GM18870 (cell line): ENCODE results near the gene FAF1.
"Not testable (repeated sequence)": the region's sequence is repeated elsewhere in the genome, so short reads cannot be mapped to it uniquely, and the experiment has no call there.

Source experiments
- ATAC-seq: cut with Tn5 transposase; IDR thresholded peaks from one replicate; pipeline ENCODE4 v1.9.1; 2021; ENCODE audit warnings: moderate library complexity; ENCODE audit not compliant: unreplicated experiment

FAF1 gene

DNA sequence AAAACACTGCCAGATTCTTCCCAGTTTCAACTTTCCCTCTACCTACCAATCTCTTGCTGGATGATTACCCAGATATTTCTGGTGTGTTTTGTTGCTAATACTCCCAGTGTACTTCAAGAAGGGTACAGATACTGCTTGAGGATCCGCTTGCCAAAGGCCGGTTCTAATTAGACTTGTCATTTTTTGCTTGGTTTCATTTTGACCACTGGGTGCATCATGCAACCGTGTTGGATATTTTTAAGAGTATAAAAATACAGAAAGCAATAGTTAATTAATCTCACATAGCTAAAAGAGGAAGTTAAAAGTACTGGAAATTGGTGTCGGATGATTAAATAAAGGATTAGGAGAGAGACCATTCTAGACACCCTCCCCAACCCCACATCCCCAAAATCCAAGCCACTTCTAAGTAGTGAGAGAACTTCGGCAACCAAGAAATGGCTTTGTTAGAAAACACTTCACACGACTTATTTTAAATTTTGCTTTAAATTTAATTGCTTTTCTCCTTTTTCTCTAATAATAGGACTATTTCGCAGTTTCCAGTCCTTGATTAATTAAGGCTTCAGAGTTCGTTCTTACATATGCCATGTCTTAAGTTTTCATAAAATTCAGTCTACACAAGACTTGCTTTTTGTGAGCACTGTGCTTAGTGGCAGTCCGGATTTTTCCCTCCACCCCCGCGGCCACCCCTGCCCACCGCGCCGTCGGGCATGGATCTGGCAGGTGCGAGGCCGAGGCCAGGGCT lies 7.5 kb upstream of the FAF1 start:
- ATAC-seq: no peak

DNA sequence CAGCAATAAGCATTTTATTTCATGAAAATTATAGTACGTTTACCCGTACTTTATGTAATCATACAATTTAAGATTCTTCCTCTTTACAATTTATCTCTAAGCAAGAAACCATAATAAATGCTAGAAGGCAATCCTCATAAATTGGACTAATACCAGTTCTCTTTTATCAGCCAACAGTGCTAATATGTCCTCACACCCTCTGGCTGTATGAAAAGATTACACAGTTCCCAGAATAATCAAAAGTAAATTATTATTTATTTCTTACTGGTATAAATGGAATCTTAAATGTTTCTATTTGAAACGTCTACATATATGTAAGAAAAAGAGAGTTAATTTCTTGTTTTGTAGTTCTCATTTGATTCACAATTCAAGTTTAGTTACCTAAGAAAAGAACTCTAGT lies 6.9 kb upstream of the FAF1 start:
- ATAC-seq: no peak

GRCh38 chr1:50964863-50965262 lies 4.8 kb upstream of the FAF1 start:
- no peak for ATAC-seq

- peak; percentile 5 for ATAC-seq
Measured at GRCh38 chr1:50959303-50959912, 659 bp downstream of the FAF1 start.

DNA sequence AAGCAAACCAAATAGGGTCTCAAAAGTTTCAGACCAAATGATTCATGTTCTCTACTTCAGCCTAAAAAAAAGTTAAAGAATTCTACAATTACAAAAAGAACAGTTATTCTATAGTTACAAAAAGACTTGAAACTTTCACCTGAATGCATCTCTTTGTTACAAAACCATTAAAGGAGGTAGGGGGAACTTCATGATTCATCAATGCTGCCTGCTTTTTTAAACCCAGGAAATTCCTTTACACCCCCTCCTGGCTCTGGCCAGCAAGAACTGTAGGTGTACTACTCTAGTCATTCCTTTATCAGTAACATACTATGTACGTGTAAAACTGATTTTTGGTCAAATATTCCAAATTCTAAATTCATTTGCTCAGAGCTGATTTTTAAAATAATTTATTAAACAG lies 5.0 kb downstream of the FAF1 start:
- ATAC-seq: no peak

DNA sequence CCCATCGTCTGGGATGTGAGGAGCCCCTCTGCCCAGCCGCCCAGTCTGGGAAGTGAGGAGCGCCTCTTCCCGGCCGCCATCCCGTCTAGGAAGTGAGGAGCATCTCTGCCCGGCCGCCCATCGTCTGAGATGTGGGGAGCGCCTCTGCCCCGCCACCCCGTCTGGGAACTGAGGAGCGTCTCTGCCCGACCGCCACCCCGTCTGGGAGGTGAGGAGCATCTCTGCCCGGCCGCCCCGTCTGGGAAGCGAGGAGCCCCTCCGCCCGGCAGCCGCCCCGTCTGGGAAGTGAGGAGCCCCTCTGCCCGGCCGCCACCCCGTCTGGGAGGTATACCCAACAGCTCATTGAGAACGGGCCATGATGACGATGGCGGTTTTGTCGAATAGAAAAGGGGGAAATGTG lies 7.5 kb downstream of the FAF1 start:
- not testable (repeated sequence) for ATAC-seq

DNA sequence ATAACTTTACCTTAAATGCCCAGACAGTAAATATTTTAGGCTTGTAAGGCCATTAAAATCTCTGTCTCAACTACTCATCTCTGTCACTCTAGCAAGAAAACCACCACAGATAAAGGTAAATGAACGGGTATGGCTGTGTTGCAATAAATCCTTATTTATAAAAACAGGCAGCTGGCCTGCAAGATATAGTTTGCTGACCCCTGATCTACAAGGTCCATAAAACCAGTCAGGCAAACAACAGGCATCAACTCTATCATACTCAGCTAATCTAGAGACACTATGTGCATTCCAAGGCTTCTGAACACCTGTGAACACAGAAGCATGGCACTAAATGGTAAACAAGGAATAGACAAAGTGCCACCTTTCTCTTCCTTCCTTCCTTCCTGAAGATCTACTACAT lies 9.7 kb downstream of the FAF1 start:
- ATAC-seq: no peak

- no peak for ATAC-seq
Measured at GRCh38 chr1:50949286-50949982, 10.6 kb downstream of the FAF1 start.

- no peak for ATAC-seq
Measured at GRCh38 chr1:50942334-50942733, 17.7 kb downstream of the FAF1 start.

- ATAC-seq: no peak
Measured at GRCh38 chr1:50940291-50940690, 19.8 kb downstream of the FAF1 start.

- no peak for ATAC-seq
Measured at GRCh38 chr1:50936321-50936720, 23.7 kb downstream of the FAF1 start.

GRCh38 chr1:50935276-50935675 lies 24.8 kb downstream of the FAF1 start:
- not testable (repeated sequence) for ATAC-seq

- ATAC-seq: no peak
Measured at GRCh38 chr1:50934838-50935237, 25.2 kb downstream of the FAF1 start.

DNA sequence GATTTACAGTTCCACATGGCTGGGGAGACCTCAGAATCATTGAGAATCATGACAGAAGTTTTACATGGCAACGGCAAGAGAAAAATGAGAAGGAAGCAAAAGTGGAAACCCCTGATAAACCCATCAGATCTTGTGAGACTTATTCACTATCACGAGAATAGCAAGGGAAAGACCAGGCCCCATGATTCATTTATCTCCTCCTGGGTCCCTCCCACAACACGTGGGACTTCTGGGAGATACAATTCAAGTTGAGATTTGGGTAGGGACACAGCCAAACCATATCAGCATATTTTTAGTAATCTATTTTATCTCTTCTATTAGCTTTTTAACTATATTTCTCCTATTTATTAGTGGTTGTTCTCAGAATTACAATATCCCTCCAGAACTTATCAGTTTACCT lies 26.3 kb downstream of the FAF1 start:
- not testable (repeated sequence) for ATAC-seq

DNA sequence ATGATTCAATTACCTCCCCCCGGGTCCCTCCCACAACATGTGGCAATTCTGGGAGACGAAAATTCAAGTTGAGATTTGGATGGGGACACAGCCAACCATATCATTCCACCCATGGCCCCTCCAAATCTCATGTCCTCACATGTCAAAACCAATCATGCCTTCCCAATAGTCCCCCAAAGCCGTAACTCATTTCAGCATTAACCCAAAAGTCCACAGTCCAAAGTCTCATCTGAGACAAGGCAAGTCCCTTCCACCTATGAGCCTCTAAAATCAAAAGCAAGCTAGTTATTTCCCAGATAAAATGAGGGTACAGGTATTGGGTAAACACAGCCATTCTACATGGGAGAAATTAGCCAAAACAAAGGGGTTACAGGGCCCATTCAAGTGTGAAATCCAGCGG lies 28.0 kb downstream of the FAF1 start:
- ATAC-seq: not testable (repeated sequence)

DNA sequence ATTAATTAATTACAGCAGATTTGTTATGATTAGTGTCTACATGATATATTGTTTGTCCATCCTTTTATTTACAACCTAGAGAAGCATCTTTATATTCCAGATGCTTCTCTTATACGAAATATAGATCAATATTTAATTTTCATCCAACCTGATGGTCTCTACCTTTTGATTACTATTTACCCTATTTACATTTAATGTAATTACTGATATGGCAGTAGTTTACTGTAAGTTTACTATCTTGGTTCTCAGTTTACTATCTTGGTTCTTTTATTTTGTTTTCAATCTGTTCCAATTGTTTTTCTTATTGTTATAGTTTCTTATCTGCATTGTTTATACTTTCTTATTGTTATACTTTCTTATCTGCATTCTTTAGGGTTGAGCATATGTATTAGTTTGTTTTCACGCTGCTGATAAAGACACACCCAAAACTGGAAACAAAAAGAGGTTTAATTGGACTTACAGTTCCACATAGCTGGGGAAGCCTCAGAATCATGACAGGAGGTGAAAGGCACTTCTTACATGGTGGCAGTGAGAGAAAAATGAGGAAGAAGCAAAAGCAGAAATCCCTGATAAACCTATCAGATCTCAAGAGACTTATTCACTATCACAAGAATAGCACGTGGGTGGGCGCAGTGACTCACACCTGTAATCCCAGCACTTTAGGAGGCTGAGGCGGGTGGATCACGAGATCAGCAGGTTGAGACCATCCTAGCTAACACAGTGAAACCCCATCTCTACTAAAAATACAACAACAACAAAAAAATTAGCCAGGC lies 28.9 kb downstream of the FAF1 start:
- no peak for ATAC-seq

DNA sequence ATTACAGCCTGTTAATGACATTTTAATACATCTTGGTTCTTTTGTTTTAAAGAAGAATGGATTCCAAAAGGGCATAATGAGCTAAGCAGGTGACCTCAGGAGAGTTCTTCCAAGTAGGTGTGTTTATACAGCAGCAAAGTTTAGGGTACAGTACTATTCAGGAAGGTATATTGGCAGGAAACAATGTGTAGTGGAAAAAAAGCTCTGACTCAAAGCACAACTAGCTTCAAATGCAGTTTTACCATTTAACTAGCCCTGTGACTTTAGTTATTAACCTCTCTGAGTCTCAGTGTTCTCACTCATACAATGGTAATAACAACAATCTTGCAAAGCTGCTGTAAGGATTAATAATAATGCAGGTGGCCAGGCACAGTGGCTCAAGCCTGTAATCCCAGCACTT lies 29.9 kb downstream of the FAF1 start:
- peak; percentile 71 for ATAC-seq

GRCh38 chr1:50929376-50929958 lies 30.6 kb downstream of the FAF1 start:
- no peak for ATAC-seq

DNA sequence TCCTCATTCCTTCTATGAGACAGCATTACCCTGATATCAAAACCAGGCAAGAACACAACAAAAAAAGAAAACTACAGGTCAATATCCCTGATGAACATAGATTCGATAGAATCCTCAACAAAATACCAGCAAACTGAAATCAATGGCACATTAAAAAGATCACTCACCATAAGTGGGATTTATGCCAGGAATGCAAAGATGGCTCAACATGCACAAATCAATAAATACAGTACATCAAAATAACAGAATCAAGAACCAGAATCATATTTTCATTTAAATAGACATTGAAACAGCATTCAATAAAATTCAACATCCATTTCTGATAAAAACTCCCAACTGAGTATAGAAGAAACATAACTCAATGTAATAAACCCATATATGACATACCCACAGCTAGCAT lies 36.5 kb downstream of the FAF1 start:
- no peak for ATAC-seq

DNA sequence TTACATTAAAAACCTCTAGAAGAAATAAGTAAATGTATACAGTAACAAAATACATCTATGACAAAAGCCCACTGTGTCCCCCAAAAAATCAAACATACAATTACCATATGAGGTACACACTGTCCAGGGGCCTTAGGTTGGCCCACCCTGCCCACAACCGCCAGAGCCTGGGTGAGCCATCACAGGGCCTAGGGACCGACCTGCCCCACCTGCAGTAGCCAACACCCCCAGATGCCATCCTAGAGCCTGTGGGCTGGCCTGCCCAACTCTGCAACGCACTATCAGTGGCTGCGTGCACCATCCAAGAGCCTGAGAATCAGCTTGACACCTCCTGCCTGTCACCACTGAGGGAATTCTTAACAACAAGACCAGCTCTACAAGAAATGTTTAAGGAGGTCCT lies 39.0 kb downstream of the FAF1 start:
- ATAC-seq: no peak

- ATAC-seq: no peak
Measured at GRCh38 chr1:50920409-50920808, 39.7 kb downstream of the FAF1 start.
